NCI-H2107 treated with DMSO at 0.1 percent for 48 hours (cell line): Measurements from ENCODE around the gene RPTN.

ENCODE experiments used
- DNase-seq: peaks from one replicate; lab custom pipeline; 2025; ENCODE audit not compliant: unreplicated experiment; lab: John Stamatoyannopoulos, UW

The RPTN gene

GRCh38 chr1:152112101-152112884, 46.7 kb downstream of the RPTN start:
- no peak for DNase-seq

GRCh38 chr1:152111515-152111968, 47.5 kb downstream of the RPTN start:
- DNase-seq: no peak

- DNase-seq: no peak
These were observed 48.0 kb downstream of the RPTN start for GRCh38 chr1:152110860-152111514.

GRCh38 chr1:152110365-152110859, 48.6 kb downstream of the RPTN start:
- no peak for DNase-seq

GRCh38 chr1:152109998-152110294, 49.1 kb downstream of the RPTN start:
- DNase-seq: no peak

GRCh38 chr1:152109231-152109997, 49.6 kb downstream of the RPTN start:
- DNase-seq: no peak

- DNase-seq: no peak
These were observed 50.2 kb downstream of the RPTN start for GRCh38 chr1:152108882-152109222.

GRCh38 chr1:152107984-152108881, 50.8 kb downstream of the RPTN start:
- no peak for DNase-seq

- no peak for DNase-seq
These were observed 51.7 kb downstream of the RPTN start for GRCh38 chr1:152107031-152107983.

- DNase-seq: no peak
These were observed 54.2 kb downstream of the RPTN start for GRCh38 chr1:152104854-152105253.
